ENCODE results near the gene DSTN.

DNA sequence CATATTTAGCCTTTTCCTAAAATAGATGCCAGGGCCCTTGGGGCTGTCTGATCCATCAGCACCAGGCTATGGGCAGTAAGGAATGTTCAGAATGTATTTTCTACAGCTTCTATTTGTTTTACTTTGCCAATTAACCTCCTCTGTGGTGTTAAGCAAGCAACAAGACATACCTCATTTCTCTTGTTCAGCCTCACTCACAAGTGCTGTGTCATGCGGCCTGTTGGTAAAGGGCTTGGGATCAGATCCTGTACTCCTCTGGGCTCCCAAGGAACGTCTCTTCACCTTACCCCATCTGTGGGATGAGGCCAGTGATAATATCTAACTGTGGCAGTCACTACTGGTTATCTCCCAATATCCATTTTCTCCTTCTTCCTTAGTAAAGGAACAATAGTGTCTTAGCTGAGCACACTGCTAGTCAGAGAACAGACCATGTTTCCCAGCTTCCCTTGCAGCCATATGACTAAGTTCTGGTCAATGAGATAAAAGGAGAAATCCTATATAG lies 7.0 kb upstream of the DSTN start:
- TF ChIP-seq, protein P1, sequence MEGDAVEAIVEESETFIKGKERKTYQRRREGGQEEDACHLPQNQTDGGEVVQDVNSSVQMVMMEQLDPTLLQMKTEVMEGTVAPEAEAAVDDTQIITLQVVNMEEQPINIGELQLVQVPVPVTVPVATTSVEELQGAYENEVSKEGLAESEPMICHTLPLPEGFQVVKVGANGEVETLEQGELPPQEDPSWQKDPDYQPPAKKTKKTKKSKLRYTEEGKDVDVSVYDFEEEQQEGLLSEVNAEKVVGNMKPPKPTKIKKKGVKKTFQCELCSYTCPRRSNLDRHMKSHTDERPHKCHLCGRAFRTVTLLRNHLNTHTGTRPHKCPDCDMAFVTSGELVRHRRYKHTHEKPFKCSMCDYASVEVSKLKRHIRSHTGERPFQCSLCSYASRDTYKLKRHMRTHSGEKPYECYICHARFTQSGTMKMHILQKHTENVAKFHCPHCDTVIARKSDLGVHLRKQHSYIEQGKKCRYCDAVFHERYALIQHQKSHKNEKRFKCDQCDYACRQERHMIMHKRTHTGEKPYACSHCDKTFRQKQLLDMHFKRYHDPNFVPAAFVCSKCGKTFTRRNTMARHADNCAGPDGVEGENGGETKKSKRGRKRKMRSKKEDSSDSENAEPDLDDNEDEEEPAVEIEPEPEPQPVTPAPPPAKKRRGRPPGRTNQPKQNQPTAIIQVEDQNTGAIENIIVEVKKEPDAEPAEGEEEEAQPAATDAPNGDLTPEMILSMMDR (conservative IDR thresholded peaks at IDR 0.05; ENCODE audit: low read length), result no peak
- no peak for TF ChIP-seq EZH2phosphoT487 (IDR thresholded peaks at IDR 0.05; ENCODE audit: borderline replicate concordance)

Measured in Loucy (cell line).